GM12875 (cell line): ENCODE measurements around the gene PER2.
"Not testable (repeated sequence)": the region's sequence is repeated elsewhere in the genome, so short reads cannot be mapped to it uniquely, and the experiment has no call there.

ENCODE experiments used
- H3K4me3 ChIP-seq: one replicate; pipeline ENCODE4 v1.5.1; 2011; ENCODE audit warnings: low read depth, low read length, control low read depth
- TF ChIP-seq, protein P1 (sequence below): IDR thresholded peaks from 2 replicates; pipeline ENCODE4 v1.5.1; 2011; ENCODE audit warnings: low read depth, mild to moderate bottlenecking, control low read depth, inconsistent platforms, low read length, moderate library complexity, borderline replicate concordance; ENCODE audit not compliant: insufficient read depth

Gene PER2

GRCh38 chr2:238320648-238321281, 32.4 kb upstream of the PER2 start:
- TF ChIP-seq, protein P1, sequence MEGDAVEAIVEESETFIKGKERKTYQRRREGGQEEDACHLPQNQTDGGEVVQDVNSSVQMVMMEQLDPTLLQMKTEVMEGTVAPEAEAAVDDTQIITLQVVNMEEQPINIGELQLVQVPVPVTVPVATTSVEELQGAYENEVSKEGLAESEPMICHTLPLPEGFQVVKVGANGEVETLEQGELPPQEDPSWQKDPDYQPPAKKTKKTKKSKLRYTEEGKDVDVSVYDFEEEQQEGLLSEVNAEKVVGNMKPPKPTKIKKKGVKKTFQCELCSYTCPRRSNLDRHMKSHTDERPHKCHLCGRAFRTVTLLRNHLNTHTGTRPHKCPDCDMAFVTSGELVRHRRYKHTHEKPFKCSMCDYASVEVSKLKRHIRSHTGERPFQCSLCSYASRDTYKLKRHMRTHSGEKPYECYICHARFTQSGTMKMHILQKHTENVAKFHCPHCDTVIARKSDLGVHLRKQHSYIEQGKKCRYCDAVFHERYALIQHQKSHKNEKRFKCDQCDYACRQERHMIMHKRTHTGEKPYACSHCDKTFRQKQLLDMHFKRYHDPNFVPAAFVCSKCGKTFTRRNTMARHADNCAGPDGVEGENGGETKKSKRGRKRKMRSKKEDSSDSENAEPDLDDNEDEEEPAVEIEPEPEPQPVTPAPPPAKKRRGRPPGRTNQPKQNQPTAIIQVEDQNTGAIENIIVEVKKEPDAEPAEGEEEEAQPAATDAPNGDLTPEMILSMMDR, result no peak
- H3K4me3 ChIP-seq, result peak overlapping the region; percentile 63

DNA sequence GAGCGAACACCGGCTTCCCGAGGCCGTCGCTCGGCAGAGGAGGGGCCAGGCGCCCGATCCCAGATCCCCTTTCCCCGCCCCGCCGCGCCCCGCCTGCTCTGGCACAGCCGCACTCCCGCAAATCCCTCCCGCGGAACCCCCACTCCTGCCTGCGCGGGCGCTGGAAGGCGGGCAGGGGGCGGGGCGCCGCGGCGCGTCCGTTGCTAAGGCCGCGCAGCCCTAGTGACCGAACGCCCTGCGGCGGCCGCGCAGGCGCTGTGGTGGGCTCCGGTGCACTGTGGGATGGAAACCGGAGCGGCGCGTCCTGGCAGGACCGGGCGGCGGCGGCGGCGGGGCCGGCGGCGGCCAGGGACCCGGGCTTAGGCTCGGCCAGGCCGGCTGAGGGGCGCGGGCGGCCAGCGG, 31.8 kb upstream of the PER2 start, which contains the start of gene TRAF3IP1:
Gene TRAF3IP1, plus strand, starts transcription at position 273 of the 402 bp plus-strand sequence. CDS start 145 bp downstream, outside the sequence.
- TF ChIP-seq, protein P1, result no peak
- H3K4me3 ChIP-seq, result peak within 1 kb of the TSS; percentile 63

DNA sequence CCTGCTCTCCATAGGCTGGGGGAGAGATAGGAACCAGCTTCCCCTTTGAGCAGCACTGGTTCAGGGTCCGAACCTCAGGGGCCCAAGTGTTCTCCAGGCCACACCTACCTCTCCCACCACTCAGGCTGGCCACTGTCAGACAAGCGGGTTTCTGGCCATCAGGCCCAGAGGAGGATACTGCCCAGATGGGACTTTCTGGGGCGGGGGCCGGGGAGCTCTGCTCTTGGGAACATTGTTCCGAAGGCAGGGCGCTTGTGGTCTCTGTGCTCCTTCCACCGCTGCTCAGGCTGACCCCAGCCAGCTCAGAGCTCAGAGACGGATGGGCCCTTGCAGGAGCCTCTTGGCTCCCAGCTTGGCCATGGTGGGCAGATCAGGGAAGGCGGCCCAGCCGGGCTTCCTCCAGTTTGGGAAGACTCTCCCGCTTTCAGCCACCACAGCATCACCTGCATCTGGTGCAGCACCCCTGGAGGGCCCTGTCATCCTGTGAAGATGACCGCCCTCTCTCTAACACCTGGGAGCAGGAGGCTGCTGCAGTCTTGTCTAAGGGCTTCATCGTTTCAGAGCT, 26.7 kb upstream of the PER2 start:
- TF ChIP-seq, protein P1, result no peak
- no peak overlapping the region for H3K4me3 ChIP-seq

DNA sequence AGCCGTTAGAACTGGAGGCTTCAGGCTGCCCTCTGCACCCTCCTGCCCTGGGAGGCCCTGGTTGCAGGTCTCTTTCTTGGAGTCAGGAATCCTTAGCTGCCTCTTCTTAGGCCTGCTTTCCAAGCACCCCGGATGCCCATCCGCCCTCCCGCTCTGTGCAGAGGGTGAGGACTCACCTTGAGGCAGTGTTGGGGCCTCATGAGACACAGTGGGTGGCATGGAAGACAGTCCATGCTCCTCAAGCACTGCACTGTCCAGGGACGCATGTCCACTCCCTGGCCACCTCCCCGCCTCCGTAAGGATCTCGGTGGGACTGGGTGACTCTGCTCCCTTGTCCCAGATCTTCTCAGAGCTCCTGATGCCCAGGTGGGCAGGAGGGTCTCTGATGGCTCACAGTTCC, 26.2 kb upstream of the PER2 start:
- no peak overlapping the region for H3K4me3 ChIP-seq
- TF ChIP-seq, protein P1, result no peak

DNA sequence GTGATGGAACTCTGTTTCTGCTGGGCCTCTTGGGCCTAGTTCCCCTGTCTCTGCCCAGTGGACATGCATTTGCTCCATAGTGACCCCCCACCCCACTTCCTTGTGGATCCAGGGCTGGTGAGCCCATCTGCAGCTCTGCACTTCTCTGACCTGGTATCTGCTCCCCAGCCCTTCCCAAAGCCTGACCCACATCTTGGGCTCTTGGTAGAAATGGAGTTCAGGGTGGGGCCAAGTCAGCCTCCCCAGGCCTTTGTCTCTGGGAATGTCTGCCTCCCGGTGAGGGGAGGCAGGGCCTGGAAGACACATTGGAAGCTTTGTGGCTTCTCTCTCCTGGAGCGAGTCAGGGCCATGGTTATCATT, 25.6 kb upstream of the PER2 start:
- TF ChIP-seq, protein P1, result no peak
- no peak overlapping the region for H3K4me3 ChIP-seq

DNA sequence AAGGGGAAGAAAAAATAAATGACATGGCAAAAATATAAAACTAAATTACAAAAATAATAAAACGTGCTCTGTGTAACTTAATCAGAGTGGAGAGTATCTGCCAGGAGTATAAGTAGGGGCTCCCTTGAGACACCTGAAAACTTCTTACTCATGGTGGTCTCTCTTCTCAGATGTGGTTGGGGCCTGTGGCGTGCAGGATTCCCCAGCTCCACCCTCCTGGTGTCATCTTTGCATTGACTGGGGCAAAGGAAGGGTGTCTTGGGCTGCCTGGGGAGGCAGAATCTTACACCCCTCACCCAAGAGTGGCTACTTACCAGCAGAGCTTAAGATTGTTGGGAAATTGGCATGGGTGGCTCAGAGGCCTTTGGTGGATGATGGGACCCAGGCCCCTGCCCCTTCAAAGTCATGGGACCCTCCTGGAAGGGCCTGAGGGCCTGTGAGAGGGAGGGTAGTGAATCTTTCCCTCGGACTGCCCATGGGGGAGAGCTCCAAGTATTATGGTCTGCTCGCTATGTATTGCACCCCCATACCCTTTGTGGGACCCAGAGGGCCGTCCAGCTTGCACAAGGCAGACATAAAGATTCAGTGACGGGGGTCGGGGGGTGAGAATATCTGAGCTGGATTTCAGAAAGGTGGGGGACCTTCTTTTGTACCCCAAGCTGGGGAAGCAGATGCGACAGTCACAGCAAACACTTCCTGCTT, 25.0 kb upstream of the PER2 start:
- H3K4me3 ChIP-seq, result no peak overlapping the region
- TF ChIP-seq, protein P1, result no peak

GRCh38 chr2:238310721-238311120, 22.3 kb upstream of the PER2 start:
- H3K4me3 ChIP-seq, result not testable (repeated sequence)
